Iris pigment epithelial cell (primary cell): Measurements from ENCODE around the gene ACBD6.

Experiments
- DNase-seq: peaks from one replicate; pipeline ENCODE4 v3.0.0-alpha.2; 2011; ENCODE audit warnings: low read depth

The ACBD6 gene

DNA sequence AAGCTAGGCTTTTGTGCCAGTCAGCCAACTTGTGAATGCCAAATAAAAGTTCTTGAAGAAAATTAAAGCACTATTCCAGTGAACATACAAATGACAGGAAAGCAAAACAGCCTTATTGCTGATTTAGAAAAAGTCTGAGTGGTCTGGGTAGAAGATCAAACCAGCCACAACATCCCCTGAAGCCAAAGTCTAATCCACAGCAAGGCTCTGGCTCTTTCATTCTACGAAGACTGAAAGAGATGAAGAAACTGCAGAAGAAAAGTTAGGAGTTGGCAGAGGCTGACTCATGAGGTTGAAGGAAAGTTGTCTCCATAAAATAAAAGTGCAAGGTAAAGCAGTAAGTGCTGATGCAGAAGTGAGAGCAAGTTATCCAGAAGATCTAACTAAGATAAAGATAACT lies 206.4 kb downstream of the ACBD6 start:
- no peak for DNase-seq

DNA sequence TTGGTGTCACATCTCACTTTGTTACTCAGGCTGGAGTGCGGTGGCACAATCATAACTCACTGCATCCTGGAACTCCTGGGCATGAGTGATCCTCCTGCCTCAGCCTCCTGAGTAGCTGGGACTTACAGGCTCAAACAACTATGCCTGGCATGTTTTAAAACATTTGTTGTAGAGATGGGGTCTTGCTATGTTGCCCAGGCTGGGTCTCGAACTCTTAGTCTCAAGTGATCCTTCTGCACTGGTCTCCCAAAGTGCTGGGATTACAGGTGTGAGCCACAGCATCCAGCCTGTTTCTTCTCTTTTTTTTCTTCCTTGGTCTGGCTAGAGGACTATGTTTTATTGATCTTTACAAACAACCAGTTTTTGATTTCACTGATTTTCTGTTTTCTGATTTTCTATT lies 207.7 kb downstream of the ACBD6 start:
- no peak for DNase-seq

DNA sequence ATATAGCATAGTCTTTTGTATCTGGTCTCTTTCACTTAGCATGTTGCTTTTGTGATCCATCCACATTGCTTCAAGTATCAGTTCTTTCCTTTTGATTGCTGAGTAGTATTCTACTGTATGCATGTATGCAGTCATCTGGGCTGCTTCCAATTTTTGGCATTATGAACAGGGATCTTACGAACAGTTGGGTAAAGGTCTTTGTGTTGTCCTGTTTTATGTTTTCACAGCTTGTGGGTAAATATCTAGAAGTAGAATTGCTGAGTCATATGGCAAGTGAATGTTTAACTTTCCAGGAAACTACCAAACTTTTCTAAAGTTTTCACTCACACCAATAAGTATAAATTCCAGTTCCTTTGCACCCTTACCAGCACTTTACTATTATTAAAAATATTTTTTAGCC lies 211.4 kb downstream of the ACBD6 start:
- DNase-seq = peak; percentile 51

DNA sequence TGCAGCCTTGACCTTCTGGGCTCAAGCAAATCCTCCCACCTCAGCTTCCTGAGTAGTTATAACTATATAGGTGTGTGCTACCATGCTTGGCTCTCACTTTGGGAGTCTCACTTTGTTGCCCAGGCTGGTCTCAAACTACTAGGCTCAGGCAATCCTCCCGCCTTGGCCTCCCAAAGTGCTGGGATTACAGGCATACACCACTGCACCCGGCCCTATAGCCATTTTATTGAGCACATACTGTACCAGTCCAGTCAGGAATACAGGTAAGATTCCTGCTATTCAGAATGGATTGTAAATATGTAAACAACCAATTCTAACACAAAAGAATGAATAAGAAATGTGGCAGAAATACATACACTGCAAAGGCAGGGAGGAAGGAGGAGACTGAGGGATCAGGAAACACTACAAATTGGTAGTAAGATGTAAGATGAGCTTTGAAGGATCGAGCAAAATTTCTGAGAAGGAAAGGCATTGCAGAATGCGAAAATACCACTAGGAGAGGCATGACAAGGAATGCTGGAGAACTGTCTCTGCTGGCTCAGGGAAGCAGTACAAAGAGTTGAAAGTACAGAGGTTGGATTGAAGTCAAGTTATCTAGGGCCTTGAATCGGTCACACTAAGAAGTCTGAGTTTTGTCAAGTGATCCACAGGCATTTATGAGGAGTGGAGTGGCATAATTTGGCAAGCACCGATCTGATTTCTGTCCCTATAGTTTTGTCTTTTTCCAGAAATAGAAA lies 211.9 kb downstream of the ACBD6 start:
- no peak for DNase-seq

DNA sequence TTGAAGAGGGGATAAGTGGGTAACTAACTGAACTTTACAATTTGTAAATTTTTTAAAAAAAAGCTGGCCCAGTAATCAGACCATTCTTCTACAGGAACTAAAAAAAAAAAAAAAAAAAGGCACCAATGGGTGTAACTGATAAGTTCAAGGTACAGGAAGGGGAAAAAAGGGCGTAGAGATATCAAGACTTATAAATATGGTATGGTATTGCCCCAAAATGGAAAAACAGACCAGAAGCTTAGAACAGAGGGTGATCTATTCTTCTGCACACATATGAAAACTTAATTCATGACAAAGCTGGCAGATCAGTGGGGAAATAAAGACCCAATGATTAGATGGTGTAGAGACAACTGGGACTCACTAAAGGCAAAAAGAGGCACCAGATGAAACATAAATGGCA lies 213.4 kb downstream of the ACBD6 start:
- no peak for DNase-seq

DNA sequence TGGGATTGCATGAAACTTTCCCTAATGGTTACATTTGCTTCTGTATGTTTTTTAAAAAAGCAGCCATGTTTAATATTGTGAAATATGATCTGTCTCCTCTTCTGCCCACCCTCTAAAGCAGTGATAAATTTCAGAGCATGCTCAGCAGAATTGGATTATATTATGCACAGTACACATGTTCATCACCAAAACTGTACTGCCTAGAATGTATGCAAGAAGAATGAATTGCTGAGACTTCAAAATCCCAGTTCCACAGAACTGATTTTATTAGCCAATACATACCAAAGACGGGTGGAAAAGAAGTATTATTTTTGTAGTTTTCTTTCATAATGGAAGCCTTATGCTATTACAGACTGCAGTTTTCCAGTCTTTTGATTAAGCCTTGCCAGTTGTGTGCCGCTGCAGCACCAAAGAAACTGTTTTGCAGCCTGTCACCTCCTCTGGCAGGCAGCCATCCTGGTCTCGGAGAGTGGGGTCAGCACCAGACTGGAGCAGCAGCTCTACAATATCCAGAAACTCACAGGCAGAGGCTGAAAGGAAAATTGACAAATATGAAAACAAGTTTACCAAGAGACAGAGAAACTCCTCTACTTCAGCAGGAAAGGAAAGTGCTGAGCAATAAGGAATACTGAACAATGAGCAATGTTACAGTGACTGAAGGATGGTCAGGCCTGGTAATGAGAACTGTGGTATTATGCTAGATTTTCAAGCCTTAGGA lies 214.2 kb downstream of the ACBD6 start:
- DNase-seq = no peak

DNA sequence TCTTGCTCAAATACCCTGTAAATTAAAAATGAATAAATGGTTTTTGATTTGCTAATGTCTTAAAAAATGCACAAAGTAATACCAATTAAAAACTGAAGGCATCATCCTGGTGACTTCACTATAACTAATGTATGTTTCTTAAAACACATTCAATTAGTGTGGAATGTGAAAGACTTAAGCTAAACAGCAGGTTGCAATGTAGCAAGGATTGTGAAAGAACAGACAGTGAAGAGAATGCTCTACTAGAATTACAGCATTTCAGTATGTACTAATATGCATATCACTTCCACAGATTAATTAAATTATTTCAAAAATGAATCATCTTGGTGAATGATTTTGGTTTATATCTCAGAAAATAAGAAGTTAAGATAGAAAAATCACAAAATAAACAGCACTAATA lies 216.0 kb downstream of the ACBD6 start:
- DNase-seq = no peak

DNA sequence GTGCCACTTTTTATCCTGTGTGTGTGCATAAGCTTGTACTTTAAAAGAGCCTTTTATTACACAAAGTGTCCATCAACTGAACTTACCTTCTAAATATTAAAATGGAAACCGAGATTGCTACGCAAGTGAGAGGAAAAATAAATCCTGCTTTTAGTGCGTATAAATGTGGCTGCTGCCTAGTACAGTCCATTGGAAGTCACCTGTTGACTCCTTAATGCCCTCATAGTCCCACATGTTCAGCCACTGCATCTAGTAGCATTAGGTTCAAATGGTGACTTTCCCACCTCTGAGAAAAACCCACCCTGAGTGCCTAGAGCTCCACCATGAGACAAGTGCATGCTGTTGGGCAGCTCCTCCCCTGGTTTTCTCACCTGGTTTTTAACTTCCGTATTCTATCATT lies 219.3 kb downstream of the ACBD6 start:
- no peak for DNase-seq

DNA sequence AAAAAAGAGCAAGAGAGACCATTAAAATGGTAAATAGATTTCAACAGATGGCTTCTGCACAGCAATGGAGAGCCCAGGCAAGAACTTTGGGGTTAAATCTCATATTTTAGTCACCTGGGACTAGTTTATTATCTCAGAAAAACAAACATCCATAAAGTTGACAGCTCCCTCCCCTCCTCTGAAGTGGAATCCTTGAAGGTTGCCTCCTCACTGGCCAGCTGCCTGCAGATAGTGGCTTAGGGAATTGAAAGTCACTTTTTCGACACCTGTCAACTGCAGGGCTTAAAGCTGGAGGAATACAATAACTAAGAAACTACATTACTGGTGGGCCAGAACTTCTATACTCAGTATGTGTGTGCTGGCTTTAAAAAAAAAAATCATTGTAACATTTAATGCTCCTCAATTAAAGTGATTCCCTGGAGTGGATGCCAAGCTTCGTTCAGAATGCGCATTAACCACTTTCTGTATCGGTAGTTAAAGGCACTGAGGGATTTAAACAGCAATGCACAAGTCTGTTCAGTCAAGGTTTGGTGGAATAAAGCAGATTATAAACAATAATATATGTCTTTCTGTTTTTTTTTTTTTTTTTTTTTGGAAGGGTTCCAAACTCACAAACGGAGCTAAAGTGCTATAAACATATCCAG lies 219.9 kb downstream of the ACBD6 start:
- no peak for DNase-seq

DNA sequence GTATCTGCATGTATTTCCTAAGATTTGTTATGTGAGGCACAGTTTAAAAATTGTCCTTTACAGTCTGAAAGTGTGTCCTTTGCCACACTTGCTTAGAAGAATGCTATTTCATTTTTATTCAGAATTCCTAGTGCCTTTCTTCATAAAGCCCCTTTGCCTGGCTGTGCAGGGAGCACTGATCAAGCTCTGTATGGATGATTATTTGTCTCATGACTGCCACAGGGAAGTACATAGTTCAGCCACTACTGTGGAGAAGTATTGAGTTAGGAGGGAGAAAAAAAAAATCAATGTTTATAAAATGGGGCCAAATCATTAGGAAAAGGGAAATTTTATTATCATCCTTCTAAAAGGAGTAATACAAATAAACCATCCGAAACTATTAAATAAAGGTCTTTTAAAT lies 220.9 kb downstream of the ACBD6 start:
- DNase-seq = no peak

DNA sequence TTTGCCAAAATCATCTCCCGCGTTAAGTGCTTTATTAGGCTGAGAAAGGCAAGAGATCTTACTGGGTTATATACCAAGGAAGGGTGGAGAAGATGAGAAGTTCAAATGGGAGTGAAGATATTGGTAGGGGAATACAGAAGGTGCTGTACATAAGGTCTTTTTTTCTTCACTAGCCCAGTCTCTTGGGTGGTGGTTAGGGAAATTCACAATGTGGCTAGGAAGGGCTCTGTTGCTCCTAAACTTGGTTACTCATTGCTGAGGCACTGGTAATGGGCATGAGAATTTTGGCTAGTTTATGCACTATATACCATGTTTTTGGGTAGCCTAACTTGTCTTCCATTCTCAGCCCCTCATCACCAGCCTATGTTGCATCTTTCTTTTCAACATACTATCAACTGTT lies 221.8 kb downstream of the ACBD6 start:
- DNase-seq = no peak

DNA sequence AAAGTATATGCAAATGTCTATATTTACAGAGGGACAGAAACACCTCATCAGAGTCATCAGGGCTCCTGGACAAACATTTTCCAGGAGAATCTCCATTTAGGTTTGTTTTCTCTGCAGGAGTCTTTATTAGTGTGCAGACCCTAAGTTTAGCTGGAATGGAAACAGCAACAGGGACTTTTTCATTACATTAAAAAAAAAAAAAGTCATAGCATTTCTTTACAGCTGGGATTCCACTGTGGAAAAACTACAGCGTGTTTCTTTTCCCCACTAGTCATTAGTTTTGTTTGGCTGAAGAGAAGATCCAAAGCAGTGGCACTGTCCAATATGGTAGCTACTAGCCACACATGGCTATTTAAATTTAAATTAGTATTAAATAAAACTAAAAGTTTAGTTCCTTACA lies 222.7 kb downstream of the ACBD6 start:
- no peak for DNase-seq

DNA sequence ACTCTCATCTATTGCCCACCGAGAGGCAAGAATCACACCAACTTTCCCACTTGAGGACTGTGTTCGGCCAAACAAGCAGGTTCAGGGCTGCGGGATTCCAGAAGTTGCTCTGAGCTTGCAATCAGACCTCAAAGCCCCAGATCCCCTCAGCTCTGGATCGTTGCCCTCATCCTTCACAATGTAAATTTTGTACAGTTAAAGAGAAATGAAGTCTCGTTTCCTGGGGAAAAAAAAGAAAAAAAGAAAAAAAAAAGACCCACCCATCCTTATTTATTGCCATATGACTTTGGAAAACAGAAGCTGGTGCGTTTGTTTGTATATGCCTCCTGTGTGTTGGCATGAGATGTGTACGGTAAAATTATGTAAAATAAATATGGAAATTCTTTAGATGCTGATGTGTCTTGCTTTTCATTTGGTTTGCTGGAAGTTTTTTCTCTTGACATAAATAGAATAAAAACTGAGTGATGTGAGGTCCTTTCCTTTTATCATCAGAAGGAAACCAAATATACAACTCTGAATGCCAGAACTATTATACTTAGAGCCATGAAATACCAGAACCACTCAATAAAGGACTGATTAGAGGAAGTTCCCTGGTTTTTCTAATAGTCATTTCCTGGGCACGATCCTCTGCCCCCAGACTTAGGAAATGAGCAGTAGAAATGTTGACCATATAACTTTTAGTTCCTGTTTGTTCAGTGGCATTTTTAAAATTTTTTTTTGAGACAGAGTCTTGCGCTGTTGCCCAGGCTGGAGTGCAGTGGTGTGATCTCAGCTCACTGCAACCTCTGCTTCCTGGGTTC lies 223.6 kb downstream of the ACBD6 start:
- no peak for DNase-seq

DNA sequence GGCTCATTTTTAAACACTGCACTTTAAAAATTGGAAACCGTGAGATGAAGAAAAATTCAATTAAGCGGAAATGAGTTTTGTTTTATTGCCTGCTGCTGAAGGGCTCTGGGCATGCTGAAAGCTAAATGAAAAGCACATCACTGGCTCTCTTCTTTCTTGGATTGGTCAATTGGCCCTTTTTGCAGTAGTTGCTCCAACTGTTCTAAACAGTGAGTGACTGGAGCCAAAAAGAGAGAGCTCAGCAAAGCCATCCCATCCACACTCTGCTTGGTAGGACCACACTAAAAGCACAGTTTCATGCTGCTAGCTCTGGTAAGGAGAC lies 224.2 kb downstream of the ACBD6 start:
- no peak for DNase-seq

DNA sequence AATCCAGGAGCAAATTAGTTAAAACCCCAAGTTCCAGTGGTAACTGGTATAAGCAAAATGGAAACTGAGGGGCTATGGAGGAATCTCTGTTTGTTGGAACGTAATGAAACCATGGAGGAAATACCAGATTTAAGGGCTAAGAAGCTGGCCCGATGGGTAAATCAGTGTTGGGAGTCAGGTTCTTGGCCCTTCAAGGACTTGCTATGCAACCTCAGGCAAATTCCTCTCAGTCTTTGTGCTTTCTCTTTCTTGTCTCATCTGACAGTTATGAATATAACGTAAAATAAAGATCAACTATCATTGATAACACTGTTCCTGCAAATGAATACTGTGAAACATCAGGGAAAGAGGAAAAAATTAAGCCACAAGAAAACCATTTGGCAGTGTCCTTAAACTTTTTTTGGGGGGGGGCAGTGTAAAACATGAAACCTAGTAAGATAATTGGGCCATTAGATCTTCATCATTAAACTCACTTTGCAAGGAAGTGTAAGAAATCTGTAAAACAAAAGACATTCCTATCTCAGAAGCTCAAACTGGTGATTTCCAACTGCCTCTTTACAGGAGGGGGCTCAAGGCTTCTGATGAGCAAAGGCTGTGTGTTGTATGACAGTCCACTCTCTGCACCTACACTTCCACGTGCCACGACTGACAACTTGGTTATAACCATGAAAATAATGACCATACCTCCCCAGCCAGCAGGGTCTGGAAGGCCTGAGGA lies 224.7 kb downstream of the ACBD6 start:
- no peak for DNase-seq

DNA sequence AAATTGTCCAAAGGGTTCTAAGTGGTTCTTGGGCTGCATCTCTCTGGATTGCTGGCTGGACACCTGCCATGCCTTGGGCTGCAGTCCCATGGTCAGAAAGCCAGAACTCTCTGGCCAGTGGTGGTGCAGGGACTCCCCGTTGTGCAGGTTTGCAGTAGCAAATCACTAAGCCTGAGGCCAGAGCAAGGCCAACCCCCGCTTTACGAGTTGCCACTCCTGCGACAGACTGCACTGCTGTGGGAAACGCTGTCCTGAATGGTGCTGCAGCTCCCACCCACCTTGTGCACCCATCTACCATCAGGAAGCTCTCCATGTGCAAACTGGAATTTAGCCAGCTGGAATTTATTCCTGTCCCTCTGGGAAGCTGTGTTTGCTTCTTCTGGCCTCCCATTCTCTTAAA lies 226.7 kb downstream of the ACBD6 start:
- DNase-seq = no peak

DNA sequence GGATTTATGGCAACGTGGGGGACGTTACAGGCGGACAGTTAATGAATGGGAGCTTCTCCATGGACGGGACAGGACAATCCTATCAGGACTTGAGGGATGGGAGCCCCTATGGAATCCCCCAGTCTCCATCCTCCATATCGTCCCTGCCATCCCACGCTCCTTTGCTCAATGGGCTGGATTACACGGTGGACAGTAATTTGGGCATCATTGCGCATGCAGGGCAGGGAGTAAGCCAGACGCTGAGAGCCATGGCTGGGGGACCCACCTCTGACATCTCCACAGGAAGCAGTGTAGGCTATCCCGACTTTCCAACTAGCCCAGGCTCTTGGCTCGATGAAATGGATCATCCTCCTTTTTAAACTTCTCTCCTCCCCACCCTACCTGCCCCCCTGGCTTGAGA lies 228.2 kb downstream of the ACBD6 start:
- no peak for DNase-seq

DNA sequence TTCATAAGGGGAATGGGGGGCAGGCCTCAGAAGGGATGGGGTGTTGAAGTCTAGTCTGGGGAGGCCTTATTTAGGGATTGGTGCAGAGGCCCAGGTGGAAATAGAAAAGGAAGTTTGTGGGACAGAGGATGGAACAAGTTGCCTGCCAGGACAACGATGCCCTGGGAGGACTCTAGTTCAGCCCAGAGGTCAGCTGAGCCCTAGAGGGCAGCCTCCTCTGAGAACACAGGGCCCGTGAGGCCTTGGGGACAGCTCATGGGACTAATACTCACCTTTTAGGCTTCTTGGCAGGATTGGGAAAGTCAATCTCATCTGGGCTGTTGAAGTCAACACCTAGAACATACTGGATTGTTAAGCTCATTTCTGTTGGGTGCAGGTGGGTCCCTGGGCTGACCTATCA lies 229.3 kb downstream of the ACBD6 start:
- DNase-seq = no peak

DNA sequence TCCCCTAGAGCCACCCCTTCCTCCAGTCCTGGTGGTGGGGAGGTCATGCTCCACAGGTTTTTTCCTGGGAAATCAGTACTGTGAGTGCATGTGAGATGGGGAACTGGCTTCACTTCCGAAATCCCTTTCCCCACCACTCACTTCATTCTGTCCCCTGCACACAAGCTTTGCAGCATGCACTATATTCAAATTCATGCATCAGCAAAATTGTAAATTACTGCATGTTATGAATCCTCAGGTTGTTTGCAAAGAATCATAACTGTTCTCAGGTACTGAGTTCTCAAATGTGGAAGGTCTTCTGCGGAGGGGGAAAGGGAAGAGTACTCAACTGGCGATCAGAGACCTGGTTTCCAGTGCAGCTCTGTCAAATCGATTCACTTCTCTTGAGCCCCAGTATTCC lies 230.0 kb downstream of the ACBD6 start:
- DNase-seq = no peak

DNA sequence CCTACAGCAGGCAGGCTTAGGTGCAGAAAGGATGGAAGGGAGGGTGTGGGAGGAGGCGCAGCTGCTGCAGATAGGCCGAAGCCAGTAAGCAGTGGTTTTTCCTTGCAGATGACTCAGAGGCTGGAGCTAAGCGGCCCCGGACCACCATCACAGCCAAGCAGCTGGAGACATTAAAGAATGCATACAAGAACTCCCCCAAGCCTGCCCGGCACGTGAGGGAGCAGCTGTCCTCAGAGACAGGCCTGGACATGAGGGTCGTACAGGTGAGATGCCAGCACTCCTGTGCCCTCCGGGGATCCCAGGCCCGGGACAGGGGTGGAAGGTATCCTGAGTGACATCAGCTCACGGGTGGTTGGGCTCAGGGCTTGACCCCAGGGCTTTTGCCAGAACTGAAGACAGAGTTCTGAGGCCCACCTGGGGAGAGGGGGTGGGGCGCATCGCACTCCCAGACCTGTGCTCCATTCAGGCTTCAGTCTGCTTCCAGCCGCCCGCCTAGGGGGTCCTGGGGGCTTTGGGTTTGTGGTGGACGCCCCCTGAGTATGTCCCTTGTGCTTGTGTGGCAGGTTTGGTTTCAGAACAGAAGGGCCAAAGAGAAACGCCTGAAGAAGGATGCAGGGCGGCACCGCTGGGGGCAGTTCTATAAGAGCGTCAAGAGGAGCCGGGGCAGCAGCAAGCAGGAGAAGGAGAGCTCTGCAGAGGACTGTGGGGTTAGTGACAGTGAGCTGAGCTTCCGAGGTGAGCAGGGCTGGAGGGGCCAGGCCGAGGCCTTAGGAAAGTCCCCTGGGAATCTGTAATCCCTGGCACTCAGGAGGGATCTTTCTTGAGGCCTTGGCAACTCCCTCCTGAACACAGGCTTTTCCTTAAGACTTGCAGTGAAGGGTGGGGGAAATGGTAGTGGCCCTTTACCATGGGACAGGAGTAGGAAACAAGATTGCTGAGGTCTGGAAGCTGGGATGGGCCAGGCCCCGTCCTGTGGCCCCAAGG lies 230.8 kb downstream of the ACBD6 start:
- DNase-seq = peak; percentile 71
